ENCODE data around the gene RASGRF1.
"Not testable (repeated sequence)": the region's sequence is repeated elsewhere in the genome, so short reads cannot be mapped to it uniquely, and the experiment has no call there.

The RASGRF1 gene

DNA sequence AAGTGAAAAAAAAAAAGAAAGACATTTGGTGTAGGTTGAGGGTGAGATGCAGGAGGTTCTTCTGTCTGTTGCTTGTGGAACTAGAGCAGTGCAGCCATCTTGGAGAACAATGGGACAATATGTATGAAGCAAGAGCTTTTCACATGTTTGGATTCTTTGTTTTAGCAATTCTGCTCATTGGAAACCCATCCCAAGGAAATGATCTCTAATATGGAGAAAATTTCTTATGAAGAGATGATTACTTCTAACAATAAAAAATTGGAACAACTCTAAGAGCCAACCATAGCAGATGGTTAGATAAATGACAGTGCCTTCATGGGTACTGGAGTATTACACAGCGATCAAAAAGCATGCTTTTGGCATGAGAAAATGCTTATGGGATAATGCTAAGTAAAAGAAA lies 56.3 kb downstream of the RASGRF1 start:
- no peak for DNase-seq

GRCh38 chr15:79032656-79033055 lies 57.9 kb downstream of the RASGRF1 start:
- DNase-seq = peak; percentile 64 to 82 (median 77)

DNA sequence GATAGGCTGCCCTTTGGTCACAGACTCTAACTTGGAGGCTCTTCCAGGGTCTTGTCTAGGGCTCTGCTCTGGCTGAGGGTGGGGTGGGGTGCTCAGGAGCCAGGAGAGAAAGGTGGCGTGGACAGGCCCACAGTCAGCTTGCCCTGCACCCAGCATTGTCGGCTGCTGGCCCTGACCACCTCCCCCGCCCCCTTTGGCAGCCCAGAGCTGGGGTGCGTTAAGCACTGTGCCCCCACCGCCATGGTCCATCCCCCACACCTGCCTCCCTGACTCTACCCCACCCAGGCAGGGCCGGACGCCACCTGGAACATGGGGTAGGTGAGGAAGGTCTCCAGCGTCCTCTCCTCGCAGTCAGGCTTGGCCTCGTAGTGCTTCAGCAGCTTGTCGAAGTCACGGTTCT lies 58.8 kb downstream of the RASGRF1 start:
- DNase-seq = no peak

GRCh38 chr15:79031201-79031600 lies 59.4 kb downstream of the RASGRF1 start:
- DNase-seq = no peak

GRCh38 chr15:79030470-79030869 lies 60.1 kb downstream of the RASGRF1 start:
- no peak for DNase-seq

GRCh38 chr15:79028411-79028964 lies 62.1 kb downstream of the RASGRF1 start:
- DNase-seq = peak; percentile 57 to 72 (median 65)

DNA sequence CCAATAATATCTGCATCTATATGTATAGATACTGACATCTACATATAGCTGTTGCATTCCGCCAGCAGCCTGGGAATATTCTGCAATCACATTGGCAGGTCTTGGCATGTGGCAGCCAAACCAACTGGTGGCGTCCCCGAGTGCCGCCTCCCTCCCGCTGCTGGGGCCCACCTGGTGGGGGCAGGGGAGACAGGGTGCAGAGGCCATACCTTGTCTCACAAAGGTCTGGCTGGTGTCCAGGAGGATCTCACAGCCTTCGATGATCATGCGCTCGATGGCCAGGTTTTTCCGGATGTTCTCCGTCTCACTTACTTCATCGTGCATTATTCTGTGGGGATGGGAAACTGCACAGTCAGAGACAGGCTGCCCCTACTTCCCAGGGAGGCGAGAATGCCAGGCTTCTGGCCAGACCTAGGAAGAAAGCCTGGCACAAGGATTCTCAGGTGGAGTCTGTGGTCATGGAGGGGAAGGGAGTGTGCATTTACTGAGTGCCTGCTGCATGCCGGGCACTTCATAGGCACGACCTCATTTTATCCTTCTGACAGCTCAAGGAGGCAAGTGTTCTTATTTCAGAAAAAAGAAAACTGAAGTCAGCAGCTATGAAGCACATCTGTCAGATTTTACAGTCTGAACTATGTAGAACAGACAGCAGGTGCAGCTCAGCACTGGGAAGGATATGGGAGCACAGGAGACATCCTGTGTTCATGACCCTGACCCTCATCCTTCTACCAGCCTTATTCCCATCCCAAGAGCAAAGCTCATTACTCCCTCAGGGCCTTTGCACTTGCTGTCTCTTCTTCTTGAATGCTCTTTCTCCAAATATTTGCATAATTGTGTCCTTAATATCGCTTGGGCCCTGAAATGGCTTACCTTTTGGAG lies 62.8 kb downstream of the RASGRF1 start:
- no peak for DNase-seq

DNA sequence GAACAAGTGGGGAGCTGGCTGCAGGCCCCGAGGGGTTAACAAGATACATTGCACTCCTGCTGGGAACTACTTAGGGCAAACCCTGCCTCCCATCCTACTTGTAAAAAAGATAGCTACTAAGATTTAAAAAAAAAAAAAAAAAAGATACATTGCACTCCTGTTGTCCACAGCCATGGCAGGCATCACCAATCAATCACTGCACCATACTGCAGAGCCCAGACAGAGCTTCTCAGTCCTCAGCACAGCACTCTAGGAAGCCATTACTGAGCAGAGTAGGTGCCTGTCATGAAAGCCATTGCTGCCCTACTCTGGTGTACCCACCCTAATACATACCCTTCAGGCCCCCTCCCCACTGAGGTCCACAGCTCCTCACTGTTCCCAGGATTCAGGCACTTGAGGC lies 64.8 kb downstream of the RASGRF1 start:
- no peak for DNase-seq

DNA sequence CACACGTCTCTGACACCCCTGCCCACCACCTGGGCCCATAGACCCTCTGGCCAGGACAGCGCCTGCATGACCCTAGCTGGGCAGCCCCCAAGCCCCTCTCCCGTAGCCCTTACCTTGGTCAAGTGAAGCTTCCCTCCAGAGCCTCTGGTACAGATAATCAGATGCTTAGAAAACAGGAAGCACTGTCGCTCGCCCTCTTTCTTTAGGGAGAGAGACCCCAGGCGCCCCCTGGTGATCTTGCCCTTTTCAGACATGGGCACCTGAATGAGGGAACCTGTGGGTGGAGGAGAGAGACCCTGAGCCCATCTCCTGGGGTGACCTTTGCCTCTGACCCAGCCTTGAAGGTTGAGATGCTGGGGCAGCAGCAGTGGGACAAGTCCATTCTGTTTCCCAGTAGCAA lies 65.4 kb downstream of the RASGRF1 start:
- DNase-seq = peak; percentile 62 to 78 (median 66)

DNA sequence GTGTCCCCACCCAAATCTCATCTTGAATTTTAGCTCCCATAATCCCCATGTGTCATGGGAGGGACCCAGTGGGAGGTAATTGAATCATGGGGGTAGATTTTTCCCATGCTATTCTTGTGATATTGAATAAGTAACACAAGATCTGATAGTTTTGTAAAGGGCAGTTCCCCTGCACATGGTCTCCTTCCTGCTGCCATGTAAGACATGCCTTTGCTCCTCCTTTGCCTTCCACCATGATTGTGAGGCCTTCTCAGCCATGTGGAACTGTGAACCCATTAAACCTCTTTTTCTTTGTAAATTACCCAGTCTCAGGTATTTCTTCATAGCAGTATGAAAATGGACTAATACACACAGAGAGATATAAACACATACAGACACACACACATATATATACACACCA lies 66.1 kb downstream of the RASGRF1 start:
- not testable (repeated sequence) for DNase-seq

- no peak for DNase-seq
Observed at GRCh38 chr15:79023918-79024317, 66.7 kb downstream of the RASGRF1 start.

- no peak for DNase-seq
Observed at GRCh38 chr15:79023546-79023890, 67.1 kb downstream of the RASGRF1 start.

- DNase-seq = no peak
Observed at GRCh38 chr15:79018960-79019359, 71.6 kb downstream of the RASGRF1 start.

GRCh38 chr15:79017953-79018352 lies 72.6 kb downstream of the RASGRF1 start:
- DNase-seq = no peak

- no peak for DNase-seq
Observed at GRCh38 chr15:79016527-79017170, 73.9 kb downstream of the RASGRF1 start.

DNA sequence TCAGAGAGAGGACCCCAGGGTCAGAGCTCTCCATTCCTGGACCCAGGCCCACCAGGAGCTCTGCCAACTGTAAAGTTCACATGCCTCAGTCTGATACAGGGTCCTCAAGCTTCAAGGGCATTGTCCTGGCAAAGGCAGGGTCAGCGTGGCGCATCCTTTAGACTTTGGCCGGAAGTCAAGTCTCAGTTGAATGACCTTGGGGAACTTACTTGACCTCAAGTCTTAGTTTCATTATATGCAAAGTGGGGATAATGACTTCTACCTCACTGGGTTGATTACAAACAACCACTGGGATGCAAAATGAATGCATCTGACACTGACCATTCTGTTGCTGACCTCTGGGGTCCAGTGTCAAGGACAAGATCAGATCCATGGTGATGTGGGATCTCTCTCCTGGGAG lies 75.2 kb downstream of the RASGRF1 start:
- DNase-seq = no peak

DNA sequence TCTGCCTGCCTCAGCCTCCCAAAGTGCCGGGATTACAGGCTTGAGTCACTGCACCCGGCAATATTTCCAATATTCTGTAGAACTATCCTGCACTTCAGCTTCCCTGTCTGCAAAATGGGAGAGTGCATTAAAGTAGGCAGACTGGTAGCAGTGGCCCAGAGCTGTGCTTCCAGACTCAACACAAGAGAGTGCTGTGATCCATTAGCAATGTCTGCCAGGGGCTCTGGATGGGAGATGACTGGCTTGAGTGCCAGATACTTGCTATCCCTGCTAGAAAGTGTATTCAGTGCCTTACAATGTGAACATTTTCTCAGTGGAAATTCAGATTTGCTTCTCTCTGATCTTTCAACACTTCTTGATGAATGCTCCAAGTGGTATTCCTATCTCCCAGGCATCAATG lies 80.3 kb downstream of the RASGRF1 start:
- no peak for DNase-seq

GRCh38 chr15:79009379-79009778 lies 81.2 kb downstream of the RASGRF1 start:
- peak; percentile 50 to 54 (median 54) for DNase-seq

GRCh38 chr15:79008659-79009058 lies 81.9 kb downstream of the RASGRF1 start:
- DNase-seq = no peak

DNA sequence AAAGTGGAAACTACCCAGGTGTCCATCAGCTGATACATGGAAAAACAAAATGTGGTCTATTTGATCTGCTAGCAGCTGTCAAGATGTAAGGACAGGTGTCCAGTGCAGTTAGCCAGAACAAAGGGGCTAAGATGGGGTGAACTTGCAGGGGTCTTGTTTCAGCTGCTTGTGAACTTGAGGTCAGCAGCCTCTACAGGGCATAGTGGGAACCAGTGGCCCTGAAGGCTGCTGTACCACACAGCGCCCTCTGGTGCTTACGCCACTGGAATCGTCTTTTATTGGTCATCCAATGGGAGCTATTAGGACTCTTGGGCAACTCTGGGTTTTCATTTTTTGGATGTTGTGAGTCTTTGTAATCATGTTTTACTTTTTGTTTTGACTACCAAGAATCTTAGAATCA lies 83.5 kb downstream of the RASGRF1 start:
- DNase-seq = peak; percentile 90 to 95 (median 93)

GRCh38 chr15:79006071-79006470 lies 84.5 kb downstream of the RASGRF1 start:
- DNase-seq = no peak

GRCh38 chr15:79004336-79004735 lies 86.2 kb downstream of the RASGRF1 start:
- DNase-seq = peak; percentile 91 to 96 (median 94)

GRCh38 chr15:79003896-79004295 lies 86.7 kb downstream of the RASGRF1 start:
- DNase-seq = no peak

- DNase-seq = peak; percentile 81 to 83 (median 82)
Observed at GRCh38 chr15:79003301-79003700, 87.3 kb downstream of the RASGRF1 start.
